ENCODE results near the gene OR1E2.
"Not testable (repeated sequence)": the region's sequence is repeated elsewhere in the genome, so short reads cannot be mapped to it uniquely, and the experiment has no call there.

Gene OR1E2

DNA sequence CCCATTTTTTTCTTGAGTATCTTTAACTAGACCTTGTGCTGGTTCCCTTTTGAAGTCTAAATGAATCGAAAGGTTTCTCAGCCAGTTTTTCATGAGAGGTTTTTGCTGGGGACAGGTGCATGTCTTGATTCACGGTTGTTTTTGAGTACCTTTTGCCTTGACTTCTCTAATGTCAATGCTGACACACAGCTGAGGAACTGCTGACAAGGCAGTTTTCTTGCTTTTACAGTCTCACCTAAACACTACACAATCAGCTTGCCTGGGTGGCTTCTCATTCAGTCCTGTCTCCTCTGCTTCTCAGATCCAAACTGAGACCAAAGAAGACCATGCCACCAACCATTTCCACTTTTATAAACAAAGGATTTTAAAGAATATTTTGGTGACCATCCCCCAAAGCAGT lies 15.4 kb downstream of the OR1E2 start:
- TF ChIP-seq, protein P1, sequence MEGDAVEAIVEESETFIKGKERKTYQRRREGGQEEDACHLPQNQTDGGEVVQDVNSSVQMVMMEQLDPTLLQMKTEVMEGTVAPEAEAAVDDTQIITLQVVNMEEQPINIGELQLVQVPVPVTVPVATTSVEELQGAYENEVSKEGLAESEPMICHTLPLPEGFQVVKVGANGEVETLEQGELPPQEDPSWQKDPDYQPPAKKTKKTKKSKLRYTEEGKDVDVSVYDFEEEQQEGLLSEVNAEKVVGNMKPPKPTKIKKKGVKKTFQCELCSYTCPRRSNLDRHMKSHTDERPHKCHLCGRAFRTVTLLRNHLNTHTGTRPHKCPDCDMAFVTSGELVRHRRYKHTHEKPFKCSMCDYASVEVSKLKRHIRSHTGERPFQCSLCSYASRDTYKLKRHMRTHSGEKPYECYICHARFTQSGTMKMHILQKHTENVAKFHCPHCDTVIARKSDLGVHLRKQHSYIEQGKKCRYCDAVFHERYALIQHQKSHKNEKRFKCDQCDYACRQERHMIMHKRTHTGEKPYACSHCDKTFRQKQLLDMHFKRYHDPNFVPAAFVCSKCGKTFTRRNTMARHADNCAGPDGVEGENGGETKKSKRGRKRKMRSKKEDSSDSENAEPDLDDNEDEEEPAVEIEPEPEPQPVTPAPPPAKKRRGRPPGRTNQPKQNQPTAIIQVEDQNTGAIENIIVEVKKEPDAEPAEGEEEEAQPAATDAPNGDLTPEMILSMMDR (IDR thresholded peaks at IDR 0.05; ENCODE audit: borderline replicate concordance, insufficient read depth, low read depth, low read length) = no peak
- no peak overlapping the region for H3K4me3 ChIP-seq (ENCODE audit: low read depth, low read length)

DNA sequence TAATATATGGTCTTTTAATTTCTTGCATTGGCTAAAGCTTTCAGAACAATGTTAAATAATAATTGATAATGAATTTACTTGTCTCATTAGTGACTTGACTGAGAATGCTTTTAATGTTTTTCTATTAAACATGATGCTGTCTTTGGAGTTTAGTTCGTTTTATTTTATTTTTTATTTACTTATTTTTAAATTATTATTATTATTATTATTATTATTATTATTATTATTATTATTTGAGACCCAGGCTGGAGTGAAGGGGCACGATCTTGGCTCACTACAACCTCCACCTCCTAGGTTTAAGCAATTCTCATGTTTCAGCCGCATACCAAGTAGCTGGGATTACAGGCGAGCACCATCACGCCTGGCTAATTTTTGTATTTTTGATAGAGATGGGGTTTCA lies 18.0 kb downstream of the OR1E2 start:
- H3K4me3 ChIP-seq (ENCODE audit: low read depth, low read length) = no peak overlapping the region
- TF ChIP-seq, protein P1 (IDR thresholded peaks at IDR 0.05; ENCODE audit: borderline replicate concordance, insufficient read depth, low read depth, low read length) = no peak

DNA sequence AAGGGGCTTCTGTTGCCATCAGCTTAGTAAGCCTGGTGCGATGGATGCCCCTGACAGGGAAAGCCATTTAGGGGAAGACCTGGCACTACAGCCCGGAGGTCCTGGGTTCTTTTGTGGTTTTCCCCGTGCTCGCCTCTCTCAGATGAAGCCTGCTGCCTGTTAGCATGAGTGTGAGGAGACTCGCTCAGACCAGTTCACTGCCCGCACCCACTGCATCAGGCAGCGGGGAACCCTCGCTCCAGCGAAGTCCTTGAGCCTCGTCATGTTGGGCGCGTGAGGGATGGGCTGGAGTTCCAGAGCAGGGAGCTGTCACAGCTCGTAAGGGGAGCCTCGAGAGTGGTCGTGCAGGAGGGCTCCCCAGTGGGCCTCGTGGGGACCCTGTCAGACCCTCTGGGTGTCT lies 21.4 kb downstream of the OR1E2 start:
- not testable (repeated sequence) for H3K4me3 ChIP-seq (ENCODE audit: low read depth, low read length)

DNA sequence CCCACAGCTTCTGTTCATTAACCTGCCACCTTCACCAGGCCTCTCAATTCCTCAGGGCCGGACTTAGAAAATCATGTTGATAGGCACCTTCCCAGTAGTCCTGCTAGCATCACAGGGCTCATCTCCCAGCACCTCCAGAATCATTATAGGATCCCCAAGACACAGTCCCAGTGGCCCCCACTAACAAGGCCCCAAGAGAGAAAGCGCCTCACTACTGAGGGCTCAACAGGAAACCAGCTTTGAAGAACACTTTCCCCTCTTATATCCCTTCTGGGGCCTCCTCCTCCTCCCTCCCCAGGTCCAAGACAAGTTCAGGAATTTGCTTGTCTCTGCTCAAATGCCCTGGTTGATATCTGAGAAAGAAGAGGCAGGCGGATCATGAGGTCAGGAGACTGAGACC lies 22.6 kb downstream of the OR1E2 start, which contains the start of gene OR3A3:
OR3A3 (plus strand) TSS at position 301 of the 400 bp plus-strand sequence.
- H3K4me3 ChIP-seq (ENCODE audit: low read depth, low read length) = no peak within 1 kb of the TSS
- TF ChIP-seq, protein P1 (IDR thresholded peaks at IDR 0.05; ENCODE audit: borderline replicate concordance, insufficient read depth, low read depth, low read length) = no peak

DNA sequence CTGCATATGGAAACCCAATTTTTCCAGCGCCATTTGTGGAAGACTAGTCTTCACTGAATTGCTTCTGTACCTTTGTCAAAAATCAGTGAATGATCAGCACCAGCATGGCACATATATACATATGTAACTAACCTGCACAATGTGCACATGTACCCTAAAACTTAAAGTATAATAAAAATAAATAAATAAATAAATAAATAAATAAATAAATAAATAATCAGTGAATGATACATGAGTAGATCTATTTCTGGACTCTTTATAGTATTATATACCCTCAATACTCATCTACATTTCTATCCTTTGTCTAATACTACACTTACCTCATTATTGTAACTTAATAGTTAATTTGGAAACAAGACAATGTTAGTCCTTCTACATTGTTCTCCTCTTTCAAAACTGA lies 29.8 kb downstream of the OR1E2 start:
- not testable (repeated sequence) for H3K4me3 ChIP-seq (ENCODE audit: low read depth, low read length)

DNA sequence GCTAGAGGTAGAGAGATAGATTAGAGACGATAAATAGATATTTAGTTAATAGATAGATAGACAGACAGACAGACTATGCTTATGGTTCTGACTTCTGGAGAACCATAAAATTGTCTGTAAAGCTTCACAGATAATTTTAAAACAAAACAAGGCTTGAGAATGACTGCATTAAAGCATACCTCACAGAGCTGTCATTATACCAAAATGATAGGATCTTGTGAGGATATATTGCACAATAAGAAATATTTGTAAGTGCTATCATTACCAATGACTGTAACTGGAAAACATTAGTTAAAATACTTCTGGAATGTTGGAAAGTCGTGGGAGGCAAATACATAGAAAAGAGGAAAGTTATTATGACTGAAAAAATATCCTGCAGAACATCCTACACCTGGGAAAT lies 31.9 kb downstream of the OR1E2 start:
- TF ChIP-seq, protein P1 (IDR thresholded peaks at IDR 0.05; ENCODE audit: borderline replicate concordance, insufficient read depth, low read depth, low read length) = no peak
- no peak overlapping the region for H3K4me3 ChIP-seq (ENCODE audit: low read depth, low read length)

DNA sequence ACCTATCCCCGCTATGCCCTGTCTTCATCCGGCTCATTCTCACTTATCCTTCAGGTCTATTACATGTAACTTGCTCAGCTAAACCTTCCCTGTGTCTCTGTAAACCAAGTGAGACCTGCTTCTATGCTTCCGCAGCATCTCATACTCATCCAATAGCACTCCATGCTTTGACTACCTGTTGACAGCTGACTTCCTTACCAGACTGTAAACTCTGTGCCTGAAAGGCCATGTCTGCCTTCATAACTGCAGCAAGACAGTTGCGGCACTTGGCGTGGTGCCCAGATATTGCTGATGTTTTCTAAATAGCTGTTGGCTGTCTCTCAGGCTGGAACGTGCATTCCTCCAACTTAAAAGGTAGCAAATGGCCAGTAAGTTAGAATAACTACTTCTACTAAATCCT lies 33.6 kb downstream of the OR1E2 start:
- H3K4me3 ChIP-seq (ENCODE audit: low read depth, low read length) = no peak overlapping the region
- TF ChIP-seq, protein P1 (IDR thresholded peaks at IDR 0.05; ENCODE audit: borderline replicate concordance, insufficient read depth, low read depth, low read length) = no peak

DNA sequence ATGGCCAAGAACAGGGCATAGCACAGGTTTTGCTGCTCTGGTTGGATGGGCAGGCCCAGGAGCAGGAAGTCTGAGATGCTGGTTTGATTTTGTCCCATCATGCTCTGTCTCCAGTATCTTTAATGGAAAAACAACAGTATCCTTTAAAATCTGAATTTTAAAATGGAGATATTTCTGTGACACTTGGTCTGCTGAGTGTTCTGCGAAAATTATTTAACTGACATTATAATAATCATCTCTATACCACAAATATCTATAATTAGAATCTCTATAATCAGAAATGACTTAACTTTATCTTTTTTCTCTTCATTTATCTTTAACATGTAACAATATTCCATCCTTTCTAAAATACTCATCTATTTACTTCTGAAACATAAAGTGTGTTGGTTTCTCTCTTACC lies 35.3 kb downstream of the OR1E2 start, which contains the start of gene OR1E1:
OR1E1 (minus strand) TSS at position 101 of the 400 bp plus-strand sequence; CDS start at position 101, 0 bp downstream.
- no peak within 1 kb of the TSS for H3K4me3 ChIP-seq (ENCODE audit: low read depth, low read length)
- TF ChIP-seq, protein P1 (IDR thresholded peaks at IDR 0.05; ENCODE audit: borderline replicate concordance, insufficient read depth, low read depth, low read length) = no peak

DNA sequence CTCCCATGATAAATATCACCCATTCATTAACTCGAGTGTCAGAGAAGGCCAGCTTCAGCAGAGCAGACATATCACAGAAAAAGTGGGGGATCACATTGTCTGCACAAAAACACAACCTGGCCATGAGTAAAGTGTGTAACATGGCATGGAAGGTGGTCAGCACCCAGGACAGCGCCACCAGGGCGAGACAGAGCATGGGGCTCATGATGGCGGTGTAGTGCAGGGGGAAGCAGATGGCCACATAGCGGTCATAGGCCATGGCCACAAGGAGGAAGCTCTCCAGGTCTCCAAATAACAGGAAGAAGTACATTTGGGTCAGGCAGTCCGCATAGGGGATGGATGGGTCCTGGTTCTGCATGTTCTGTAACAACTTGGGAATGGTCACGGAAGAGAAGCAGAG lies 35.8 kb downstream of the OR1E2 start:
- not testable (repeated sequence) for H3K4me3 ChIP-seq (ENCODE audit: low read depth, low read length)

Measured in GM12875 (cell line).